HG03060 (cell line): ENCODE data around the gene NCOA6.
"Not testable (repeated sequence)": the region's sequence is repeated elsewhere in the genome, so short reads cannot be mapped to it uniquely, and the experiment has no call there.

Source experiments
- ATAC-seq: cut with Tn5 transposase; IDR thresholded peaks from one replicate; pipeline ENCODE4 v1.9.1; 2021; ENCODE audit warnings: low read depth, moderate number of reproducible peaks; ENCODE audit not compliant: unreplicated experiment

NCOA6 gene

GRCh38 chr20:34729416-34729815 is 96.0 kb downstream of the NCOA6 start:
- no peak for ATAC-seq

- no peak for ATAC-seq
Observed at GRCh38 chr20:34724172-34724571, 101.3 kb downstream of the NCOA6 start.

GRCh38 chr20:34722560-34722959 is 102.9 kb downstream of the NCOA6 start:
- ATAC-seq, result not testable (repeated sequence)

GRCh38 chr20:34720266-34720665 is 105.2 kb downstream of the NCOA6 start:
- ATAC-seq, result no peak

GRCh38 chr20:34719242-34720017 is 106.0 kb downstream of the NCOA6 start:
- ATAC-seq, result peak; percentile 90

- ATAC-seq, result no peak
Observed at GRCh38 chr20:34717230-34718095, 108.0 kb downstream of the NCOA6 start.

- ATAC-seq, result no peak
Observed at GRCh38 chr20:34716921-34717229, 108.6 kb downstream of the NCOA6 start.

- no peak for ATAC-seq
Observed at GRCh38 chr20:34715384-34715783, 110.1 kb downstream of the NCOA6 start.

- ATAC-seq, result not testable (repeated sequence)
Observed at GRCh38 chr20:34713944-34714515, 111.4 kb downstream of the NCOA6 start.

GRCh38 chr20:34713194-34713943 is 112.1 kb downstream of the NCOA6 start:
- ATAC-seq, result no peak

- ATAC-seq, result no peak
Observed at GRCh38 chr20:34712525-34713192, 112.8 kb downstream of the NCOA6 start.

- no peak for ATAC-seq
Observed at GRCh38 chr20:34711813-34712430, 113.5 kb downstream of the NCOA6 start.

GRCh38 chr20:34710861-34711574 is 114.4 kb downstream of the NCOA6 start:
- ATAC-seq, result no peak

GRCh38 chr20:34710568-34710839 is 114.9 kb downstream of the NCOA6 start:
- no peak for ATAC-seq

GRCh38 chr20:34709831-34710567 is 115.5 kb downstream of the NCOA6 start:
- no peak for ATAC-seq

GRCh38 chr20:34709044-34709830 is 116.2 kb downstream of the NCOA6 start:
- no peak for ATAC-seq

- no peak for ATAC-seq
Observed at GRCh38 chr20:34708621-34709043, 116.8 kb downstream of the NCOA6 start.
